ENCODE measurements around the gene MTMR12.

DNA sequence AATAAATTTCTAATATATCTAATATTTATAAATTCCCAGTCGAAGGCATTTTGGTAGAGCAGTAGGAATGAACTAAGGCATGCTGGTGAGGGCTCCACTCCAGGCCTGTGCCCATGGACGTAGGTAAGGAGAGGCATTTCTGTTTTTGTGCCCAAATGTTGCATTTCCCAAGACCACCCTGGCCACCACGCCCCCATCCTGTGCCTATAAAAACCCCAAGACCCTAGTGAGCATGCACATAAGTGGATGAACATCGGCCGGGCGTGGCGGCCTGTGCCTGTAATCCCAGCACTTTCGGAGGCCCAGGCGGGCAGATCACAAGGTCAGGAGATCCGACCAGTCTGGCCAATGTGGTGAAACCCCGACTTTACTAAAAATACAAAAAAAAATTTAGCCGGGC lies 10.1 kb upstream of the MTMR12 start:
- no peak for TF ChIP-seq EZH2phosphoT487 (IDR thresholded peaks at IDR 0.05; ENCODE audit: low read depth)
- TF ChIP-seq, protein P1, sequence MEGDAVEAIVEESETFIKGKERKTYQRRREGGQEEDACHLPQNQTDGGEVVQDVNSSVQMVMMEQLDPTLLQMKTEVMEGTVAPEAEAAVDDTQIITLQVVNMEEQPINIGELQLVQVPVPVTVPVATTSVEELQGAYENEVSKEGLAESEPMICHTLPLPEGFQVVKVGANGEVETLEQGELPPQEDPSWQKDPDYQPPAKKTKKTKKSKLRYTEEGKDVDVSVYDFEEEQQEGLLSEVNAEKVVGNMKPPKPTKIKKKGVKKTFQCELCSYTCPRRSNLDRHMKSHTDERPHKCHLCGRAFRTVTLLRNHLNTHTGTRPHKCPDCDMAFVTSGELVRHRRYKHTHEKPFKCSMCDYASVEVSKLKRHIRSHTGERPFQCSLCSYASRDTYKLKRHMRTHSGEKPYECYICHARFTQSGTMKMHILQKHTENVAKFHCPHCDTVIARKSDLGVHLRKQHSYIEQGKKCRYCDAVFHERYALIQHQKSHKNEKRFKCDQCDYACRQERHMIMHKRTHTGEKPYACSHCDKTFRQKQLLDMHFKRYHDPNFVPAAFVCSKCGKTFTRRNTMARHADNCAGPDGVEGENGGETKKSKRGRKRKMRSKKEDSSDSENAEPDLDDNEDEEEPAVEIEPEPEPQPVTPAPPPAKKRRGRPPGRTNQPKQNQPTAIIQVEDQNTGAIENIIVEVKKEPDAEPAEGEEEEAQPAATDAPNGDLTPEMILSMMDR (IDR thresholded peaks at IDR 0.05; ENCODE audit: low read depth, low read length), result no peak

All from OCI-LY3 (cell line).